Lung (tissue), 12 donors: ENCODE data around the gene AGAP1. TPM values are rescaled to one million over a fixed set of nuclear protein-coding genes. Genes with fewer than 3 reads are reported as not detected.
A peak's percentile ranks its signal among the peaks of the same experiment; 100 is the strongest.

Experiments
- ATAC-seq: fragments of 200-7000 bp; cut with Tn5 transposase; one replicate; pipeline ENCODE4 v1.9.1; 2020; ENCODE audit warnings: moderate number of reproducible peaks; ENCODE audit not compliant: insufficient read depth, low FRiP score
- DNase-seq, 3 donors: peaks; one replicate each; pipeline ENCODE4 v3.0.0-alpha.2; 2013 to 2017
- H3K27ac ChIP-seq, 2 donors: one replicate each; pipeline ENCODE4 v1.5.1; 2013; ENCODE audit warnings: mild to moderate bottlenecking in 2 of 2, moderate library complexity in 2 of 2, control low read depth in 1 of 2, inconsistent platforms in 1 of 2, low read depth in 1 of 2, low read length in 1 of 2
- H3K27me3 ChIP-seq, 3 donors: one replicate each; pipeline ENCODE4 v1.5.1; 2013; ENCODE audit warnings: low read length in 2 of 3; ENCODE audit not compliant: control insufficient read depth in 3 of 3, insufficient read depth in 3 of 3
- H3K36me3 ChIP-seq, 4 donors: one replicate each; pipeline ENCODE4 v1.5.1; 2013; ENCODE audit warnings: low read length in 4 of 4, mild to moderate bottlenecking in 1 of 4, moderate library complexity in 1 of 4; ENCODE audit not compliant: control insufficient read depth in 4 of 4, insufficient read depth in 4 of 4
- H3K4me1 ChIP-seq, 5 donors: one replicate each; pipeline ENCODE4 v1.5.1; 2013; ENCODE audit warnings: low read length in 5 of 5, mild to moderate bottlenecking in 2 of 5, moderate library complexity in 1 of 5; ENCODE audit not compliant: control insufficient read depth in 5 of 5, insufficient read depth in 5 of 5
- H3K4me3 ChIP-seq: one replicate; pipeline ENCODE4 v1.5.1; 2013; ENCODE audit warnings: mild to moderate bottlenecking, control low read depth, moderate library complexity
- H3K9ac ChIP-seq, 2 donors: one replicate each; pipeline ENCODE4 v1.5.1; 2013; ENCODE audit warnings: low read length in 2 of 2, control low read depth in 1 of 2; ENCODE audit not compliant: insufficient read depth in 1 of 2
- H3K9me3 ChIP-seq, 4 donors: one replicate each; pipeline ENCODE4 v1.5.1; 2013; ENCODE audit warnings: low read length in 3 of 4, mild to moderate bottlenecking in 1 of 4, moderate library complexity in 1 of 4; ENCODE audit not compliant: control insufficient read depth in 4 of 4, insufficient read depth in 3 of 4
- WGBS, 2 donors: extraction: QIAGEN DNeasy Blood & Tissue Kit; methylation state at CpG; one replicate each; pipeline ENCODE4 v1.1.7; 2013; 5-methylcytosine and 5-hydroxymethylcytosine counted together
- polyA plus RNA-seq, 2 donors: library from polyadenylated mRNA; stranded (reverse); fragments of 200-250 nt; gene quantifications; one replicate each; pipeline ENCODE4 v1.2.1, GENCODE V29; 2013
- total RNA-seq, 2 donors: library from RNA; depleted of rRNA in 1 of 2; stranded (reverse); fragments of >200 nt in 1 of 2; gene quantifications; one replicate each; pipeline ENCODE4 v1.2.1, GENCODE V29; 2014 to 2021
- TF ChIP-seq, protein P1 (sequence below): IDR thresholded peaks from 2 replicates; pipeline ENCODE4 v1.5.1; 2012; ENCODE audit warnings: mild to moderate bottlenecking; ENCODE audit errors: control extremely low read depth, extremely low read depth
- donor health status: control.
- donor health status: control.
- donor health status: Bipolar disorder and iron deficiency.
- donor health status: healthy.
- donor health status: DM: yes; HTN: yes; CAD: no.

The AGAP1 gene
- total and polyA plus RNA-seq, 4 donors, result 6.6 to 39.4 (median 20.2) TPM

DNA sequence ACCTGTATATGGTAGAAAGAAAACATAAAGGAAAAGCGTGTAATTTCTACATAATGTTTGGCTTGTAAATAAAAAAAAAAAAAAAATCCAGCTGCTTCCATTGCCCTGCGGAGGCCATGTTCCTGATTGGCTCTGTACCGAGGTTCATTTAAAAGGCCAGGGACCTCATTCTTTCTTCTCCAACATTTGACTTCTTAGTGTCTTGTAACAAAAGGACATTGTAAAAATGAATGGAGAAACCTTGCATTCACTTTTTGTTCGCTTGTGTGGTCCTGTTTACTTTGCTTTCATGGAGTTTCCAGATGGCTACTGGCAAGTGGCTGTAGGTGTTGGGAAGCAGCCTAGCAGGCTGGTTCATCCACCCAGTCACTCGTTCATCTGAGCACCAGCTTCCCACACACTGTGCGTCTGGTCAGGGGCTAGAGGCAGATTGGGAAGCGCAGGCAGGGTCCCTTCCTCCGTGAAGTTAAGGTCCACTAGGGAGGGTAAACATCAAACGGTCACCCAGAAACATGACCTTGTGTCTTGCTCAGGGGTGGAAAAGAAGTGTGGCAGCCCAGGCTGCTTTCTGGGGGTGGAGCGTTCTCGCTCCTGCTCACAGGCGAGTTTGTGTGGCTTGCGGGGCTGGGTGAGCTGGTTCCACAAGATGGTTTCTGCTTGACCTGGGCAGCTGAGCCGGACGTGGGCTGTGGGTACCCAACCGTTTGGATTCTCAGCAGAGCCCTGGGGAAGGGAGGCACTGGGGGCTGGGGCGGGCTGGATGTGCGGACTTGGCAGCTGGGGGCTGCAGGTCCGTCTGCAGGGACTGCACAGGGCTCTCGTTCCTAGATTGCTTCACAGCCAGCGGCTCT is 260.7 kb downstream of the AGAP1 start:
- no peak overlapping the region for H3K27ac ChIP-seq
- H3K36me3 ChIP-seq, result peaks cover 0 to 15% (median 5%) of the 10 kb centered on the region in 4 donors

DNA sequence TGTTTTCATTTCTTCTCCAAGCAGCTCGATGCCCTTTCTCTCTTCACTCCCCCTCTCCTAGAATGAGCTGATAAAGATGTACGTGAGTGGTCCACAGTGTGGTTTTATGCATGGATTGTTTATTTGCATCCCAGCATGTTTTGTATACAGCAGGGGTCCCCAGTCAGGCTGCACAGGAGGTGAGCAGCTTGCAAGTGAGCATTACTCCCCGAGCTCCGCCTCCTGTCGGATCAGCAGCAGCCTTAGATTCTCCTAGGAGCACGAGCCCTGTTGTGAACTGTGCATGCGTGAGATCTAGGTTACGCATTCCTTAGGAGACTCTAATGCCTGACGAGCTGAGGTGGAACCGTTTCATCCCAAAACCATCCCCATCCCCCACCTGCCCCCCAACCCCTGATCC is 262.6 kb downstream of the AGAP1 start:
- H3K27ac ChIP-seq, result no peak overlapping the region
- no peak for ATAC-seq
- 88 to 89% methylated on average over 10 of the region's 10 CpGs for WGBS, 2 donors
- peaks cover 0 to 12% (median 1%) of the 10 kb centered on the region in 4 donors for H3K36me3 ChIP-seq
- H3K9me3 ChIP-seq, result no peaks in the 10 kb centered on the region
- no peaks in the 10 kb centered on the region for H3K4me1 ChIP-seq
- H3K27me3 ChIP-seq, result no peaks in the 10 kb centered on the region
- TF ChIP-seq, protein P1, sequence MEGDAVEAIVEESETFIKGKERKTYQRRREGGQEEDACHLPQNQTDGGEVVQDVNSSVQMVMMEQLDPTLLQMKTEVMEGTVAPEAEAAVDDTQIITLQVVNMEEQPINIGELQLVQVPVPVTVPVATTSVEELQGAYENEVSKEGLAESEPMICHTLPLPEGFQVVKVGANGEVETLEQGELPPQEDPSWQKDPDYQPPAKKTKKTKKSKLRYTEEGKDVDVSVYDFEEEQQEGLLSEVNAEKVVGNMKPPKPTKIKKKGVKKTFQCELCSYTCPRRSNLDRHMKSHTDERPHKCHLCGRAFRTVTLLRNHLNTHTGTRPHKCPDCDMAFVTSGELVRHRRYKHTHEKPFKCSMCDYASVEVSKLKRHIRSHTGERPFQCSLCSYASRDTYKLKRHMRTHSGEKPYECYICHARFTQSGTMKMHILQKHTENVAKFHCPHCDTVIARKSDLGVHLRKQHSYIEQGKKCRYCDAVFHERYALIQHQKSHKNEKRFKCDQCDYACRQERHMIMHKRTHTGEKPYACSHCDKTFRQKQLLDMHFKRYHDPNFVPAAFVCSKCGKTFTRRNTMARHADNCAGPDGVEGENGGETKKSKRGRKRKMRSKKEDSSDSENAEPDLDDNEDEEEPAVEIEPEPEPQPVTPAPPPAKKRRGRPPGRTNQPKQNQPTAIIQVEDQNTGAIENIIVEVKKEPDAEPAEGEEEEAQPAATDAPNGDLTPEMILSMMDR, result no peak
- no peak overlapping the region for H3K9ac ChIP-seq
- no peak overlapping the region for H3K4me3 ChIP-seq
- DNase-seq, result no peak

More for the DNA sequence above, 260.7 kb downstream of the AGAP1 start:
- no peaks in the 10 kb centered on the region for H3K4me1 ChIP-seq
- H3K4me3 ChIP-seq, result no peak overlapping the region
- 89 to 92% methylated on average over 21 of the region's 21 CpGs for WGBS, 2 donors
- TF ChIP-seq, protein P1, result no peak
- H3K9ac ChIP-seq, result no peak overlapping the region
- no peaks in the 10 kb centered on the region for H3K9me3 ChIP-seq
- peak in 1 of 3 donors; percentile 13 for DNase-seq
- H3K27me3 ChIP-seq, result no peaks in the 10 kb centered on the region
- ATAC-seq, result no peak

DNA sequence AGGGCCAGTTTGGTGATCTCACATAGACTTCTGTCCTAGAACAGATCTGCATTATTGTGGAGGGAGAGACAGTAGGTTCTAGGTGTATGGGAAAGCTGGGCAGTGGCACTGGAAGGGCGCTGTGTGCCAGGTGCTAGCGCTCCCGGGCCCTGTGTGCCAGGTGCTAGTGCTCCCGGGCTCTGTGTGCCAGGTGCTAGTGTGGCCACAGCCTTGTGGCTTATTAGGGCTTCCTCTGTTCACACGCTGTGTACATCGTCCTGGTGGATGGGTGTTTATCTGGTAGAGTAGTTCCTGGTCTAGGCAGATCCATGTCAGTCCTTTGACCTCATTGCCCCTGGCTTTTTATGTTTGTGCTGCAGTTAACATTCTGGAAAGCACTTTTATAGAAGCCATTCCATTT is 263.4 kb downstream of the AGAP1 start:
- DNase-seq, result no peak
- H3K4me1 ChIP-seq, result no peaks in the 10 kb centered on the region
- H3K27me3 ChIP-seq, result no peaks in the 10 kb centered on the region
- no peaks in the 10 kb centered on the region for H3K9me3 ChIP-seq
- 90 to 91% methylated on average over 6 of the region's 6 CpGs for WGBS, 2 donors
- no peak overlapping the region for H3K9ac ChIP-seq
- peaks cover 0 to 5% (median 1%) of the 10 kb centered on the region in 4 donors for H3K36me3 ChIP-seq
- no peak for ATAC-seq
- no peak overlapping the region for H3K4me3 ChIP-seq
- no peak overlapping the region for H3K27ac ChIP-seq
- TF ChIP-seq, protein P1, result no peak
